HCT116 (cell line): ENCODE data around the gene ACAP3. TPM values are rescaled to one million over a fixed set of nuclear protein-coding genes. Genes with fewer than 3 reads are reported as not detected.

Experiments used
- ATAC-seq: fragments of 200-7000 bp; cut with Tn5 transposase; 2 replicates; pipeline ENCODE4 v1.9.1; 2020; ENCODE audit warnings: mild to moderate bottlenecking, moderate library complexity
- BruUV-seq: library from RNA; stranded (reverse); fragments of 400-500 nt; replicated peaks from 2 replicates; lab custom pipeline; 2021; lab: Mats Ljungman, UMichigan
- CTCF ChIA-PET: fragments of 300-600 bp; sonication (Branson Sonifier 250); formaldehyde crosslinking; loops from one replicate; lab custom pipeline; 2021; ENCODE audit warnings: antibody characterized with exemption; lab: Charles Lee
- POLR2A ChIA-PET: fragments of 300-600, 350-600 bp; sonication (Branson Sonifier 250); formaldehyde crosslinking; loops from one replicate; lab custom pipeline; 2021; ENCODE audit warnings: antibody characterized with exemption; lab: Charles Lee
- RAD21 ChIA-PET, 2 experiments: fragments of 300-600 bp; sonication (Branson Sonifier 250); formaldehyde crosslinking; loops; one replicate each; lab custom pipeline; 2023; ENCODE audit warnings: low total read pairs in 2 of 2; ENCODE audit not compliant: uncharacterized antibody in 2 of 2, unreplicated experiment in 2 of 2, low non-redundant PET in 1 of 2; lab: Charles Lee
- DNase-seq: peaks from one replicate; pipeline ENCODE4 v3.0.0-alpha.2; 2010; ENCODE audit warnings: low read depth, low spot score
- H2AFZ ChIP-seq: fragments of 200-600 bp; shearing (Covaris generic), sonication (generic); 2 replicates; pipeline ENCODE4 v1.6.1; 2017; ENCODE audit warnings: low read depth, mixed run types, mixed read lengths, antibody characterized with exemption, low read length; ENCODE audit not compliant: poor library complexity, severe bottlenecking
- H3K27ac ChIP-seq: 2 replicates; pipeline ENCODE4 v1.5.1; 2012; ENCODE audit warnings: low read depth, low read length
- H3K27me3 ChIP-seq: fragments of 200-600 bp; sonication (generic); 2 replicates; pipeline ENCODE4 v1.6.1; 2016; ENCODE audit warnings: mixed run types, low read length, mixed read lengths; ENCODE audit not compliant: insufficient read depth
- H3K36me3 ChIP-seq, 2 experiments: fragments of 200-500 bp in 1 of 2; fragments of 200-600 bp in 1 of 2; sonication (Bioruptor generic) in 1 of 2; sonication (generic) in 1 of 2; 2 replicates each; pipeline versions ENCODE4 v1.5.1 to v1.6.1; 2014 to 2016; ENCODE audit warnings: low read length in 2 of 2, inconsistent platforms in 1 of 2, mixed read lengths in 1 of 2, mixed run types in 1 of 2; ENCODE audit not compliant: insufficient read depth in 2 of 2, control insufficient read depth in 1 of 2
- H3K4me1 ChIP-seq, 2 experiments: fragments of 200-600 bp in 1 of 2; sonication (generic) in 1 of 2; 2 replicates each; pipeline versions ENCODE4 v1.5.1 to v1.6.1; 2012 to 2017; ENCODE audit warnings: low read length in 2 of 2, inconsistent platforms in 1 of 2, mild to moderate bottlenecking in 1 of 2, mixed read lengths in 1 of 2, mixed run types in 1 of 2, moderate library complexity in 1 of 2; ENCODE audit not compliant: insufficient read depth in 2 of 2, control insufficient read depth in 1 of 2
- H3K4me2 ChIP-seq: fragments of 200-600 bp; sonication (generic); 2 replicates; pipeline ENCODE4 v1.6.1; 2017; ENCODE audit warnings: mixed run types, low read length, mixed read lengths
- H3K4me3 ChIP-seq, 2 experiments: fragments of 200-600 bp in 1 of 2; sonication (generic) in 1 of 2; replicated peaks in 1 of 2; 2 replicates each; pipeline ENCODE4 v1.5.1; 2011 to 2016; ENCODE audit warnings: low read length in 2 of 2, control low read depth in 1 of 2, low read depth in 1 of 2, mild to moderate bottlenecking in 1 of 2, mixed read lengths in 1 of 2, mixed run types in 1 of 2
- H3K79me2 ChIP-seq: fragments of 200-600 bp; sonication (generic); 2 replicates; pipeline ENCODE4 v1.6.1; 2017; ENCODE audit warnings: mild to moderate bottlenecking, mixed run types, low read length, moderate library complexity, mixed read lengths; ENCODE audit not compliant: insufficient read depth
- H3K9ac ChIP-seq: fragments of 200-600 bp; sonication (generic); 2 replicates; pipeline ENCODE4 v1.6.1; 2016; ENCODE audit warnings: low read length, mixed read lengths
- H3K9me2 ChIP-seq: fragments of 200-600 bp; sonication (generic), shearing (Covaris generic); 2 replicates; pipeline ENCODE4 v1.6.1; 2017; ENCODE audit warnings: mixed run types, mild to moderate bottlenecking, moderate library complexity; ENCODE audit not compliant: insufficient read depth
- H3K9me3 ChIP-seq, 2 experiments: fragments of 200-500 bp in 1 of 2; fragments of 200-600 bp in 1 of 2; sonication (Bioruptor generic) in 1 of 2; sonication (generic) in 1 of 2; 2 replicates each; pipeline ENCODE4 v1.6.1; 2014 to 2017; ENCODE audit warnings: low read length in 2 of 2, mixed read lengths in 2 of 2, inconsistent platforms in 1 of 2, low read depth in 1 of 2, mild to moderate bottlenecking in 1 of 2, mixed run types in 1 of 2, moderate library complexity in 1 of 2; ENCODE audit not compliant: control insufficient read depth in 1 of 2, insufficient read depth in 1 of 2
- H4K20me1 ChIP-seq: fragments of 200-600 bp; sonication (generic), shearing (Covaris generic); 2 replicates; pipeline ENCODE4 v1.6.1; 2017; ENCODE audit warnings: mixed run types, mild to moderate bottlenecking, moderate library complexity; ENCODE audit not compliant: insufficient read depth
- CBX3 ChIP-seq: IDR thresholded peaks from 2 replicates; pipeline ENCODE4 v1.6.1; 2012; ENCODE audit warnings: low read depth
- CEBPB ChIP-seq: IDR thresholded peaks from 2 replicates; pipeline ENCODE4 v1.6.1; 2012; ENCODE audit warnings: low read depth
- CTCF ChIP-seq, 3 experiments: fragments of 200-600 bp in 1 of 3; sonication (generic) in 1 of 3; IDR thresholded peaks in 2 of 3; conservative IDR thresholded peaks in 1 of 3; 2 replicates each; pipeline ENCODE4 v1.5.1; 2012 to 2017; ENCODE audit warnings: low read depth in 2 of 3, low read length in 2 of 3, antibody characterized with exemption in 1 of 3, borderline replicate concordance in 1 of 3, control low read depth in 1 of 3, mild to moderate bottlenecking in 1 of 3, mixed read lengths in 1 of 3, mixed run types in 1 of 3, moderate library complexity in 1 of 3; ENCODE audit not compliant: insufficient read depth in 1 of 3
- EZH2 ChIP-seq: fragments of 200-600 bp; sonication (generic); IDR thresholded peaks from 2 replicates; pipeline ENCODE4 v1.6.1; 2017; ENCODE audit warnings: antibody characterized with exemption, mixed run types
- SRF ChIP-seq: IDR thresholded peaks from 2 replicates; pipeline ENCODE4 v1.6.1; 2012; ENCODE audit warnings: low read depth
- TCF7L2 ChIP-seq: IDR thresholded peaks from 2 replicates; pipeline ENCODE4 v1.7.0; 2011; ENCODE audit warnings: borderline replicate concordance, inconsistent platforms; ENCODE audit not compliant: insufficient read depth, insufficient read length; ENCODE audit errors: extremely low read depth
- intact Hi-C: fragments of 100-400 bp; cut with micrococcal nuclease; formaldehyde crosslinking; loops from 2 replicates; pipeline ENCODE4 v1.10.0; 2022
- total RNA-seq: library from RNA; stranded (reverse); gene quantifications from one replicate; pipeline ENCODE4 v1.2.1, GENCODE V29; 2021; ENCODE audit not compliant: unreplicated experiment

Gene ACAP3
- total RNA-seq, 1 experiment from 2014 or later = 38.8 TPM

DNA sequence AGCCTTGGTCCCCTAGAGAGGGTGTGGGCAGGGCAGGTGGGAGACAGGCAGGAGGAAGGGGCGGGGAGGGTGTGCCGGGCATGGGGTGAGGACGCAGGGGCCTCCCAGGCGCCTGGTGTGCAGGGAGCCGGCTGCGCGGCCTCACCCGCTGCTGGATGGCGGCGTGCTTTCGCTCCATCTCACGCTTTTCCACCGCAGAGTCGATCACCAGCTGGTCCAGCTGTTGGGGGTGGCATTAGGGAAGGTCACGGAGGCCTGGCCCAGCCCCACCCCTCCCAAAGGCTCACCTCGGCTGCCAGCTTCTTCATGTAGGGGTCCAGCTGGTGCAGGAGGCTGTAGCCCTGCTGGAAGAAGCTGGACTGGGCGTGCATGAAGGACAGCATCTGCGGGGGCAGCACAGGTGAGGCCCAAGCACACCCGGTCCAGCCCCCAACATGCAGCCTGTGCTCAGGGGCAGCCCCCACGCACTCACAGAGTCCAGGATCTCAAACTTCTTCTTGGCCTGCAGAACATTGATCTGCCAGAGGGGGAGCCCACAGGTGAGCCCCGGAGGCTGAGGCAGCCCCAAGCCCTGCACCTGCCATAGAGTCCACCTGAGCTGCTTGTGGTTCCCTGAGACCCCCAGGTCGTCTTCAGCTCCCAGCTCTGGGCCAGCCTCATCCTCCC, 7.9 kb downstream of the ACAP3 start:
- POLR2A ChIA-PET = no interaction called here
- Histone ChIP-seq H3K4me1 (peaks cover 9 to 21% of the 10 kb centered on the region in 2 experiments), H3K4me3 (no peak overlapping the region), H3K4me2 (no peak overlapping the region), H4K20me1 (no peaks in the 10 kb centered on the region), H3K9ac (no peak overlapping the region), H3K79me2 (no peaks in the 10 kb centered on the region), H2AFZ (no peak overlapping the region), H3K9me3 (no peaks in the 10 kb centered on the region), H3K9me2 (no peaks in the 10 kb centered on the region), H3K27me3 (no peaks in the 10 kb centered on the region), H3K27ac (no peak overlapping the region), H3K36me3 (no peaks in the 10 kb centered on the region)
- CTCF ChIA-PET = interaction anchor here (1.0 to 1.6 kb wide), 2 partner anchors 9 kb away, joined by 3 to 6 read pairs; no protein-coding TSS in a partner anchor
- RAD21 ChIA-PET = no interaction called here
- peak; percentile 52 for ATAC-seq
- no peak for DNase-seq
- TF ChIP-seq EZH2 = no peak
- TF ChIP-seq CTCF (IDR thresholded peaks at IDR 0.05 in 2 of 3, conservative IDR thresholded peaks at IDR 0.05 in 1 of 3; ENCODE audit: borderline replicate concordance in 1 of 3, insufficient read depth in 1 of 3, low read depth in 2 of 3, low read length in 2 of 3) = peak in 2 of 3 experiments; percentile 46 to 47; a peak in 3 of 6 replicates
- TF ChIP-seq CBX3 = no peak
- TF ChIP-seq SRF = no peak
- no peak for TF ChIP-seq CEBPB
- no peak for TF ChIP-seq TCF7L2
- intact Hi-C loops = no loop called here
- no TSS peak for BruUV-seq
